HG02852 (cell line): ENCODE data around the gene LRFN5.

ENCODE experiments used
- ATAC-seq: cut with Tn5 transposase; IDR thresholded peaks from one replicate; pipeline ENCODE4 v1.9.1; 2021; ENCODE audit warnings: mild to moderate bottlenecking, moderate library complexity; ENCODE audit not compliant: unreplicated experiment

The LRFN5 gene

DNA sequence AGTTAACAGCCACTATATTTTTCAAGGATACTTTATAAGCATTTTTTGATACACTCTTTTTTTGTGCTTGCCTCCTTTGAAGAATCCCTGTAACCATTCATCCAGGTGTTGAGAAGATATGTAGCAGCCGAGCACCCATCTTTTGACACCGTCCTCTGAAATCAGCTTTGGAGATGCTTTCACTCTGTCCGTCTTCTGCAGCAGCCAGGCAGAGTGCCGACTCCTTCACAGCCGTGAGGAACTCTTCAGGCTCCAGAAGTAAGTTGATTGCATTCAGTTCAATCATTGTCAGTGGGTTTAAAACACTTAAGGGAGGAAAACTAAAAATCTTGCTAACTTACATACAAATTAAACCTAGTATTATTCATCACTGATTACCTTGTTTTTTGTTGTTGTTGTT is 160.1 kb downstream of the LRFN5 start:
- no peak for ATAC-seq

DNA sequence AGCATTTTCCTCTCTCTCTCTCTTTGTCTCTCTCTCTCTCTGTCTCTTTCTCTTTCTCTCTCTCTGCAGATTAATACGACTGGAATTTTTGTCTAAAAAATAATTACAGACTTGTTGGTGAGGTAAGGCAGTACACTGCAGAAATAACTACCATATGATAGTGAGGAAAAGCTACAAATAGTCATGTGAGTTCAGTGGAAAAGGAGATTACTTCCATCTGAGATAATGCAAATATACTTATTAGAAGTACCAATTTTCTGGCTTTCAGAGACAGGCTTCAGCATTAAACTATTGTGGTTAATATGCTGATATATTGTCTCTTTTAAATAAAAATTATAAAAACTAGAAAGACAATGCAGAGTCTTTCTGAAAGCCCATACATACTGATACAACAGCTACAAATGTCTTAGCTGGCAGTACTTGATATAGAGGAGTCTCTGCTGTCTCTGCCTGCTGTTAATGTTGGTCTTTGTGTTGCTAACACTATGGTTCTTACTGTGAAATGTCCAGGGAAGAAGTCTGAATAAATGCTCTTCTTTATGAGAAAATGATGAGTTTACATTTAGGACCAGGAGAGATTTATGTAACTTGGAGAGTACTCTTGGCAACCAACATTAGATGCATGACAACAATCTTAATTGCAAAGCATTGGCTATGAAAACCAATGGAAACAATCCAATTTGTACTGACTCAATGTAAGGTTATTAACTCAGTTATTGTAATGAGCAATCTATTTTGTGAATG is 167.0 kb downstream of the LRFN5 start:
- no peak for ATAC-seq

DNA sequence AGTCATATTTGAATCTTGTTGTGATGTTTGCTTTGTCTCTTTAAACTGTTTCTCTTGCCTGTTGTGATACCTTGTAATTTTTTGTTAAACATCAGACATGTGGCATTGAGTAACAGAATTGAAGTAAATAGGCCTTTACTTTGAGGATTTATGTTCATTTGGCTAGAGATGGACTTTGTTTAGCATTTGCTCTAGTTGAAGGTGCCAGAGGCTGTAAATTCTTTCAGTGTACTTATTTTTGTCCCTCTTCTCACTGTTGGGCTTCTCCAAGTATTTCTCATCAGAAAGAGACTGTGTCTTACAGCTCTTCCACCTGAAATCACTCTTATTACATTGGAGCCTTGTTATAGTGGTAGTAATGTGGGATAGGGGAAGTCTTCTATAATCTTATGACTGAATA is 175.8 kb downstream of the LRFN5 start:
- ATAC-seq = no peak

DNA sequence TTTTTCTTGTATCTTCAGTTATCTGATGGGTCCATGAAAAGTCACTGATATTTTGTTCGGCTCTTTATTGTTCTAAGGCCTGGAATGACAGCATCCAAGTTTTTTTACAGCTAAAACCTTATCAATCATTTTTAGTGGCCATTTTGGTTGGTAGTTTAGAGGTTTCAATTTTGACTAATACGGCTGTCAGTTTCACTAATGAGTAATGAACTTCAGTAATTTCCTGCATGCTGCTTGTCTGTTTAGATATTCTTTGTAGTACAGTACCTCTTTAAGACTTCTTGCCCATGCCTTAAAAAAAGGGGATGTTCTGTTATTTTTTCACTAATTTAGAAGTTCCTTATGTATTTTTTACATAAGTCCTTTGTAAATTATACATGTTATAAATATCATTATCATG is 176.7 kb downstream of the LRFN5 start:
- no peak for ATAC-seq

DNA sequence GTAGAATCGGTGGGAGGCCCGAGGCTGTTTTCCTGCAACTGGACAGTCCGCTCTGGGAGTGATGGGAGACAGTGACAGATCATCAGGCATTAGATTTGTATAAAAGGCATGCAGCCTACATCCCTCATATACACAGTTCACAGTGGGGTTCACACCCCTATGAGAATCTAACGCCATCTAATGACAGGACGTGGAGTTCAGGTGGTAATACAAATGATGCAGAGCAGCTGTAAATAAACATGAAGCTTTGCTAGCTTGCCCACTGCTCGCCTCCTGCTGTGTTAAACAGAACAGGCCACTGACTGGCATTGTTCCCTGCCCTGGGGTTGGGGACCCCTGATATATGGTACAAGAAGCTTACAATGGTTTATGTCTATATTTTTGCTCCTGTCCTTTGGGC is 179.0 kb downstream of the LRFN5 start:
- no peak for ATAC-seq

DNA sequence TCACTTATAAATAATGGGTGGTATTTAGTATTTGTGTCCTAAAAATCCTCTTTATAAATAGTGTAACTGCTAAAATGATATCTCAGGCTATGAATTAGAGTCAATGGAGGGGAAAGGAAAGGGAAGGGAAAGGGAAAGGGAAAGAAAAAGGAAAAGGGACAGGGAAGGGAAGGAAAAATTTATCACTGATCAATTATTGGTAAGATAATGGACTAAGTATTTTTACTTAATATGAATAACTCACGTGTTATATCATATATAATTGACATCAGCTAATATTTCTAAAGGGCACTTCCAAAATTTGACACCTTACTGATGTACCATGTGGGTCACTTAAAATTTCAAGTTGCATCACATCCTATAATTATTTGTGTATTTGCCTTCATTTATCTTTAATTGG is 193.1 kb downstream of the LRFN5 start:
- no peak for ATAC-seq

DNA sequence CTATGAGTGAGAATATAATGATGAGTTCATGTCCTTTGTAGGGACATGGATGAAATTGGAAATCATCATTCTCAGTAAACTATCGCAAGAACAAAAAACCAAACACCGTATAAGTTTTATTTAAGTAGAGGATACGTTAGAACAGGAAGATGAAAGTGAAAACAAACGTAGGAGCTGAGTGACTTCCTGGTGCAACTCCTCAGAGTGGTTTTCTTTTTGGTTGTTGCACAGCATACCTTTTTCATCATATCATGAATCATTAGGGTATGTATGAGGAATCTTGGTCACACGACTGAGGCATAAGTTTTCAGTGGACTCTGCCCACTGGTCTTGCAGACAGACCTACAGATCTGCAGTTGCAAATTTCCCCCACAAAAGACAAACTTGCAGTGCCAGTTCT is 199.0 kb downstream of the LRFN5 start:
- no peak for ATAC-seq

DNA sequence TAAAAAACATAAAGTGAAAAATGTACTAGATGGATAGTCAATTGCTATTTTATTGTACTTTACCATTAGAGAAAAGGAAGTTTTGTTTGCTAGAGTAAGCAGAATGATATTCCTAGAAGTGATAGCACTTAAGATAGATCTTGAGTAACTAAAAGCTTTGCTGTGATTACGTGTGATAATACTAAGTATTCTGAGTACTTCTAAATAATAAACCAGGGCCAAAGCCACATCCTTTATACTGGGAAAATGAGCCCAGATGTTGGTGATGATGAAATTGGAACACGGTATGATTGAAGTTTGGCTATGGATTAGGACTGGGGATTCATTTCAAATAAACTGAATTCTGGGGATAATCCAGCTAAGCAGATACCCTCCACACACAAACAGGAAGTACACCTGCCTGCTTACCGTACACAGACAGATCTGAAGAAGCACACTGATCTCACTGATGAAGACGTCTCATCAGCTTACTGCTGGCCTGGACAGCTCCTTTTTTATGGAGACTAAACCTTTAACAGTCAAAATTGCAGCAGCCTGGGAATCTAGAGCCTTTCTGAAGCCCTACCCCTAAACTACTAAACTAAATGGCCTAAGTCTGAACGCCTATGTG is 199.8 kb downstream of the LRFN5 start:
- no peak for ATAC-seq

DNA sequence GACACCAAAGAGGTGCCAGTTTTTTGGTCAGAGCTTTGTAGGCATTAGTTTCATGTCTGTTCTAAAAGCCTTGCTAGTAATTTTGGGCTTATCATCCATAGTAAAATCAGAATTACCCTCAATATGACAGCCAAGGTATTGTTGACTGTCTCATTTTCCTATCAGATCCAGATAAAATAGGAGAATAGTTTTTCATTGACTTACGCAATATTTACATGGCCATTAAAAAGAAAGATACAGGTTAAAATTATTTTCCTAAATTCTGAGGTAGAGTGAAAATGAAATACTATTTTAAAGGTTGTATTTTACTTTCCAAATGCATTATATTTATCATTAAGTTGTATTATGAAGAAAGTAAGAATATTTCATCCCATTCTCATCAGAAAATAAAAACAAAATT is 203.7 kb downstream of the LRFN5 start:
- ATAC-seq = no peak

DNA sequence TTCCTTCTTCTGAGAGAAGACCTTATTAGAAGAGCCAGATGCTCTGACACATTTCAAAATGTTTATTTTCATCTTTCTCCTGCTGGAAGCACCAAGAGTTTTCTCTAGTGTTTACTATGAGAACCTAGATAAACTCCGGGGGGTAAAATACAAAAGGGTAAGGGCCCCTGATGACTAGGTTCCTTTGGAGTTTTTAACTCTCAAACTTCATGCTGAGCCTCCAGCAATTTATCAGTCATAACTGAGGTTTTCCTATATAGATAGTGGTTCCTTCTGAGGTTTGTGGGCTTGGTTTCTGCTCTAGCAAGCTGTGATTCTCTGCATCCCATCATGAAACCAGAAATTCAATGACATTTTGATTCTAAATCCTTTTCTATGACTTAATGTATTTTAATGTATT is 210.9 kb downstream of the LRFN5 start:
- no peak for ATAC-seq

DNA sequence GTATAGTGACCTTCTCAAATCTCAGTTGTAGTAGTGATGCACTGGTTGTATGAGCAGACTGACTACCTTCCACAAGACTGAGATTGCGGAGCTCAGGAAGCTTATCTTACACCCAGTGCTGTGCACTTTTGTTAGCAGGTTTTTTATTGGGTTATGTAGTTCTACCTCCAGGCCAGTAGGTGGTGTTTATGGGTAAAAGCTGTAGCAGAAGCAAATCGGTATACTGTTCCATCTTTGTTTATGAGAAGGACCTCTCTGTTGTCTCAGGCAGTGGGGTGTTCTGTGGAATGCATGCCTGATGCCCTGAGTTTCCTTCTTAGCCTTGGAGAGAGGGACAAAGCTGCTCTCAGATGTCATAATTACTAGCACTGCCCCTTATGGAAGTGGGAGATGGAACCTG is 217.8 kb downstream of the LRFN5 start:
- ATAC-seq = no peak

DNA sequence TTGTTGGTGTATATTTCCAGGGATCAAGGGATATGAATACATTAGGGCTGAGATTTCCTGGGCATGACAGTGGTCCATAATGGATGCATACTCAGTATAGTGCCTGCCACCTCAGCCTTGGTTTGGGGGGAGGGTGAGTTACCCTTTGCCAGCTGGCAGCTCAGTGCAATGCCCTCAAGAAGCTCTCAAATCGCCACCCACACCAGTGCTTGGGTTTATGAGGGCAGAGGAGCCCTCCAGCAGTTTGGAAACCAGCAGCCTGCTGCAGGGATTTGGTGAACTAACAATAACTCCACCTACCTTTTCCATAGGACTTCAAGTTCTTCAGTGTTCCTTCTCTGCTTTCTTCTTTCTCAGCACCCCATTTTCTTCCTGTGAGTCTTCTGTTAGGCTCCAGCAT is 218.9 kb downstream of the LRFN5 start:
- no peak for ATAC-seq

DNA sequence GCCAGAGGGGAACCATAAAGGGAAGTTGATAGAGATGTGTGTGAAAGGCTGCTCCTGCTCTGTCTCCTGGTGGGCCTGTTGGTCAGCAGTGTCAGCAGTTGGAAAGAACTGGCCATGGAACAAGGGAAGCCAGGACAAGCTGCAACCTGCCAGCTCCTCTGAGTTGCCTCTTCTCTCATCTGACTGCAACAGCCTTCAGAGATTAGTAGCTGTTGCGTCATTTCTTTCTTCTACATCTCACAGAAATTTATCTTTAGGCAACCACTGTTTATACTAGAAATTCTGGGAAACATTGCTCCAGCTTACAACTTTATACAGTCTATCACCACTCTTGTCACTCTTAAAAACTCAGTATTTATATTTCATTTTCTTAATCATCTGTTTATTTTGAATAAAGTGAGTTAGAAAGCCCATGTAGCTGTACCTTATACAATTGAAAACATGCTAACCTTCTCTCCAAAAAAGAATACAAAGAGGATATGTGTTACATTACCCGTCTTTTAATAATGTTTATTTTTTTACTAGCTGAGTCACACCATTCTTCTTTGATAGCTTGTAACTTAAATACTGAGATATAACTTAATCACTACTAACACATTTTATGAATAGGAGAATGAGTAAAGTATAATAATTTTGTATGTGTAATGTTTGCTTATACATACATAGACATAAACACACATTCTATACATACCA is 224.2 kb downstream of the LRFN5 start:
- ATAC-seq = no peak

DNA sequence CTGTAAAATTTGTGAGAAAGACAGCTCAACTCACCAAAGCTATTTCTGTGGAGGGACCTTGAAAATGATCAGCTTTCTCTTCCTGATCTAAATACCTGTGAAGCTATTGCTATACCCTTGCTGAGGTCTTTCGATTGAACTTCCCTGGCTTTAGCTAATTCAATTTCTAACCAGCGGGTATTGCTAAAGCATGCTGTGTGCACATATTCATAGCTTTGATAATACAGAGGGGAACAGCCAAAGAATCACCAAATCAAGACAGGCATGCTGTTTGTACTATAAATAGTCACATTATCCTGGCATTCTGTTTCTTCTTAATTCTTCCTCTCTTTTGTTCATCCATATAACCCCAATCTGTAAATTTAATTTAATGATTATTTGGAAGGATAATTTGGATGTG is 233.0 kb downstream of the LRFN5 start:
- ATAC-seq = no peak

DNA sequence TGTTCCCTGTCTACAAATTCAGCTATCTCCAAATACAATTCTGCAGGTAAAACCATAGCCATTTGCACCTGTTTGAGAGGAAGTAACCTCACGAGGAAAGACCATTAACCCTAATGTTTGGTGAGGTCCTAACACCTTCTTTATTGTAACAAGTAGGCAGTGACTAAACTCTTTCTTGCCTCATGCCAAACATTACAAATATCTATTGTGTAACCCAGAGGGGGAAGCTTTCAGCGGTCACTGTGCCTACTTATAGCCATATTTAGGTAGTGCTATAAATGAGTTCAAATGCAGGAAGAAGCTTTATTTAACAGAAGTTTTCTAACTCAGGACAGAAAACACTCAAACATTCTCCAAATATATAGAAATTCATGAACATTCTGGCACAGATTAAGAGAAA is 252.7 kb downstream of the LRFN5 start:
- no peak for ATAC-seq

DNA sequence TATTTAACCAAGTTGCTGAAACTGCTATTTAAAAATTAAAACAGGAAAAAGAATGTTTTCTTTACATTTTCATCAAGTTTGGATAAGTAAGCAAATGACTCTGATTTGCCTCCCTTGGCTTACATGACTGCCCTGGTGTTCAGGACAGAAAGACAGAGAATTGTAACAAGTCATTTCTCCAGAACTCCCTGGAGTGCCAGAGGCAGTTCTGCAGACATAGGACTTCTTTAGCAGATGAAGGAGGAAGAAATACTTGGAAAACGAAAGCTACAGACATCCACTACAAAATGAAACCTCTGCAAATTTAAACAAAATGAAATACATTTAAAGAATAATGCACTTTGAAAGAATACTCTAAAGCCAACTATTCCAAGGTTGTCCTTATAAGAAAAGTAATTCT is 253.9 kb downstream of the LRFN5 start:
- no peak for ATAC-seq

DNA sequence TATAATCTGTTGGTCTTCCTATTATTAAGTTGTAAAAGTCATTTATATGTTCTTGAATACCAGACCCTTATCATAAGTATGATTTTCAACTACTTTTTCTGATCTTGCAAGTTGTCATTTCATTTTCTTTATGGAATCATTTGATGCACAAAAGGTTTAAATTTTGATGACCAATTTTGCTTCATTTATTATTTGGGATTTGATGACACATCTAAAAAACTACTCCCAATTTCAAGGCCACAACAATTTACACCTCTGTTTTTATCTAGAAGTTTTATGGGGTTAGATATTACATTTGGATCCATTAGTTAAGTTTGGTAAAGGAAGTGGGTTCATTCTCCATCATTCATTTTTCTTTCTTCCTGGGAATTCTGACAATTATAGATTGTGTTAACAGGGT is 259.2 kb downstream of the LRFN5 start:
- ATAC-seq = no peak

DNA sequence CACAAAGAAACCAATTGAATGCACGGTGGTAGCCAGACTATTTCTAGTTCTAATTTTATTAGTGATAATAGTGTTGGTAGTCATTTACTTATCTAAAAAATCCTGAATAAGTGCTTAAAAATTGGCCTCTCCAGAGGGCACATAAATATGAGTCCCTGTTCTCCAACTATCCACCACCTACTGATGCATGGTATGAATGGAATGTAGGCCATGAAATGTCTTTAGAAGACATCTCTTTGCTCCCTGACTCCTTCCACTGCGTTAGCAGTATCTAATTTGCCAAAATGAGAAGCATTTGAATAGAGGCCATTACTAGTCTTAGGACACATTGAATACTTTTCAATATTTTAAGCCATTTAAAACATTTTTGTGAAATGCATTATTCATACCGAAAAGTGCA is 261.7 kb downstream of the LRFN5 start:
- ATAC-seq = no peak

DNA sequence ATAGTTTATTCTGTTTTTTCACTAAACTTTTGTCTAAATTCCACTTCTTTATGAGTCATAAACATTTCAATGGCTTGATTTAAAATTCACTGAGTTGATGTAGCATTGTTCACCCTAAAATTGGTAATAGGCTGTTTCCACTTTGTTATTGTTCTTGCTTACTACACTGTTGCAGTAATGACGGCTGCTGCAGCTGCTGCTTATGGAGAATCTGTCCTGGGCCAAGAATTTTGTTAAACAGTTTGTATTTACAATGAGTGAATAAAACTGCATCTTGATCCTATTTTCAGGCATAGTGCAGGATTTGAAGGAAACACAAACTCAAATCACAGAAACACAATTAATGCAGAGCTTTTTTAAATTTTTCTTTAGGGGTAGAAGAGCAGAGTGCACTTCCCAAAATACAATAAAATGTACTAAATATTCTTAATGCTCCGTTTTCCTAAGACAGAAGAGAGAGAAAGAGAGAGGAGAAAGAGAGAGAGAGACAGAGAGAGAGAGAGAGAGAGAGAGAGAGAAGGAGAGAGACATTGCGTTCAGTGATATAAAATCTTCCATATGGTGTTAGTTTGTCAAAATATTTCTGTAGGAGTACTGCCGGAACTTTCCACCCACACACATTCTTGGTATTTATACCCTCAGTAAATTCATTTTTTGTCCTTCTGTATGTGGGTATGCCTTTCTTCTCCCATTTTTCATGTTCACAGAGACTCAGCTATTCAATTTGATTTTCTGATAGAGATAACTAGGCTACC is 266.4 kb downstream of the LRFN5 start:
- no peak for ATAC-seq

DNA sequence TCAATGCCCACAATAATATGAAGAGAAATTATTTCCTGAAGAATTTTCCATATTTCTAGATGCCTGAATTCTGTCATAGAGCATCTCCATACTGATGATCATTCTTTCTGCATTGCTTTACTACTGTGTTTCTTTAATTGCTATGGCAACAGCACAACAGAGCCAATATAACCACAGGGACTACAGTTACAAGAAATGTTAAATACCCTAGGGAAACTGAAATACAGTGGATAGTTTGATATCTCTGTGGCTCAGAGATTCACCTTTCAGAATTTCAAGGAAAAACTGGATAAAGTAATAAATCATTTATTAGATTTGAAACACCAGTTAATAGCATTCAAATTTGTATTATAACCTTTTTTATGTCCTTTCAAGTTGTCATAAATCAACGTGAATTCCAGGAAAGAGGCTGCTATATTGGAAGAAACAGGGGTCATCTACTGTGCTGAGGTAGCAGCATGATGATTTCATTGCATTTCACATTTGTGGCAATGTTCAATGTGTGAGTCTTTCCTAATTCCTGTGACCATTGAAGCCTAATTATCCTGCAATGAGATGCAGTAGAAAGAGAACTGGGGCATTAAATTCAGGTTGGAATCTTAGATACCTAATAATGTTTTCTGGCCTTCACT is 267.1 kb downstream of the LRFN5 start:
- no peak for ATAC-seq

DNA sequence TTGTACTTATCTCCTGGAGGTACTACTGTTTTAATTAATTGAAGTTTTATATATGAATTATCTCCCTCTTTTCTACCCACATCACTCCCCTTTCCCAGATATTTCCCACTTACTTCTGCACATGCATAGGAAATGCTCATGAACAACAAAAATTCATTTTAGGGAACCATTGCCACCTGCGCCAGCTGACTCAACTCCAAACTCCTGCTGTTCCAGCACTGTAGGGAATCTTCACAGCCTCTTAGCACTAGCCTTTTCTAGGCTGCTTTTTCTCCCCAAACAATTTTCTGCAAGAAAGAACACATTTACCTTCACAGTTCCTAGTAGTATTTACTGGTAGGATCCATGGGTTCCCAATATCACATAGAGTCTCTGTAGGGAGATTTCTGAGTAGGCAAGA is 268.4 kb downstream of the LRFN5 start:
- ATAC-seq = no peak
